HG02981 (cell line): Measurements from ENCODE around the gene KCNQ1OT1.

Experiments used
- ATAC-seq: cut with Tn5 transposase; IDR thresholded peaks from one replicate; pipeline ENCODE4 v1.9.1; 2021; ENCODE audit warnings: mild to moderate bottlenecking, moderate library complexity; ENCODE audit not compliant: unreplicated experiment

The KCNQ1OT1 gene

GRCh38 chr11:2574043-2574552, 125.7 kb downstream of the KCNQ1OT1 start:
- no peak for ATAC-seq

- ATAC-seq, result no peak
Observed at GRCh38 chr11:2573240-2574042, 126.4 kb downstream of the KCNQ1OT1 start.

GRCh38 chr11:2572491-2573239, 127.1 kb downstream of the KCNQ1OT1 start:
- no peak for ATAC-seq

GRCh38 chr11:2571598-2572281, 128.1 kb downstream of the KCNQ1OT1 start:
- no peak for ATAC-seq

- ATAC-seq, result no peak
Observed at GRCh38 chr11:2570841-2571597, 128.8 kb downstream of the KCNQ1OT1 start.

- ATAC-seq, result no peak
Observed at GRCh38 chr11:2570211-2570811, 129.5 kb downstream of the KCNQ1OT1 start.

GRCh38 chr11:2569731-2570210, 130.0 kb downstream of the KCNQ1OT1 start:
- no peak for ATAC-seq

GRCh38 chr11:2569321-2569721, 130.5 kb downstream of the KCNQ1OT1 start:
- no peak for ATAC-seq

GRCh38 chr11:2567026-2567671, 132.6 kb downstream of the KCNQ1OT1 start:
- ATAC-seq, result no peak

GRCh38 chr11:2566223-2567025, 133.4 kb downstream of the KCNQ1OT1 start:
- ATAC-seq, result no peak

GRCh38 chr11:2565447-2566222, 134.2 kb downstream of the KCNQ1OT1 start:
- ATAC-seq, result no peak

- ATAC-seq, result no peak
Observed at GRCh38 chr11:2564588-2565425, 135.0 kb downstream of the KCNQ1OT1 start.

- no peak for ATAC-seq
Observed at GRCh38 chr11:2564008-2564530, 135.7 kb downstream of the KCNQ1OT1 start.

- no peak for ATAC-seq
Observed at GRCh38 chr11:2563213-2564007, 136.4 kb downstream of the KCNQ1OT1 start.

GRCh38 chr11:2562890-2563212, 136.9 kb downstream of the KCNQ1OT1 start:
- ATAC-seq, result no peak
